GM21717 (cell line): ENCODE results near the gene LAPTM5.
"Not testable (repeated sequence)": the region's sequence is repeated elsewhere in the genome, so short reads cannot be mapped to it uniquely, and the experiment has no call there.

ENCODE experiments used
- ATAC-seq: cut with Tn5 transposase; IDR thresholded peaks from one replicate; pipeline ENCODE4 v1.9.1; 2021; ENCODE audit warnings: mild to moderate bottlenecking, moderate library complexity; ENCODE audit not compliant: unreplicated experiment

Gene LAPTM5

GRCh38 chr1:30757352-30758120 is at the start of gene LAPTM5:
TSS of gene LAPTM5 (minus strand) at chr1:30757774. CDS start at chr1:30757745, 29 bp downstream.
- ATAC-seq: no peak

- ATAC-seq: no peak
Measured at GRCh38 chr1:30806381-30807317, 49.1 kb upstream of the LAPTM5 start.

- no peak for ATAC-seq
Measured at GRCh38 chr1:30805304-30806003, 47.9 kb upstream of the LAPTM5 start.

GRCh38 chr1:30804822-30805221 is 47.2 kb upstream of the LAPTM5 start:
- ATAC-seq: no peak

GRCh38 chr1:30804352-30804751 is 46.8 kb upstream of the LAPTM5 start:
- no peak for ATAC-seq

GRCh38 chr1:30803562-30803961 is 46.0 kb upstream of the LAPTM5 start:
- ATAC-seq: no peak

- no peak for ATAC-seq
Measured at GRCh38 chr1:30801771-30802198, 44.2 kb upstream of the LAPTM5 start.

- ATAC-seq: no peak
Measured at GRCh38 chr1:30799233-30799511, 41.6 kb upstream of the LAPTM5 start.

GRCh38 chr1:30798389-30799232 is 41.0 kb upstream of the LAPTM5 start:
- ATAC-seq: no peak

GRCh38 chr1:30795026-30795425 is 37.5 kb upstream of the LAPTM5 start:
- no peak for ATAC-seq

GRCh38 chr1:30794260-30794659 is 36.7 kb upstream of the LAPTM5 start:
- ATAC-seq: no peak

GRCh38 chr1:30793209-30793608 is 35.6 kb upstream of the LAPTM5 start:
- ATAC-seq: no peak

GRCh38 chr1:30791868-30792267 is 34.3 kb upstream of the LAPTM5 start:
- ATAC-seq: no peak

- ATAC-seq: no peak
Measured at GRCh38 chr1:30790850-30791778, 33.5 kb upstream of the LAPTM5 start.

GRCh38 chr1:30790256-30790525 is 32.6 kb upstream of the LAPTM5 start:
- ATAC-seq: not testable (repeated sequence)

GRCh38 chr1:30789388-30790255 is 32.0 kb upstream of the LAPTM5 start:
- ATAC-seq: no peak

- ATAC-seq: no peak
Measured at GRCh38 chr1:30788580-30789387, 31.2 kb upstream of the LAPTM5 start.
